H9 (cell line): ENCODE data around the gene RC3H2. TPM values are rescaled to one million over a fixed set of nuclear protein-coding genes. Genes with fewer than 3 reads are reported as not detected.

Experiments used
- DNase-seq: peaks from one replicate; pipeline ENCODE4 v3.0.0-alpha.2; 2017
- H2AFZ ChIP-seq: one replicate; pipeline ENCODE4 v1.6.1; 2013; ENCODE audit warnings: mild to moderate bottlenecking, low read length, control low read depth, moderate library complexity
- H2AK5ac ChIP-seq: 2 replicates; pipeline ENCODE4 v1.6.1; 2013; ENCODE audit warnings: low read length, control low read depth, mixed read lengths; ENCODE audit not compliant: insufficient read length
- H2BK120ac ChIP-seq: one replicate; pipeline ENCODE4 v1.6.1; 2013; ENCODE audit warnings: low read depth, mild to moderate bottlenecking, low read length, control low read depth, inconsistent platforms; ENCODE audit not compliant: poor library complexity, severe bottlenecking
- H2BK12ac ChIP-seq: 2 replicates; pipeline ENCODE4 v1.6.1; 2013; ENCODE audit warnings: low read length, control low read depth, mixed read lengths, low read depth; ENCODE audit not compliant: insufficient read length
- H2BK15ac ChIP-seq: 2 replicates; pipeline ENCODE4 v1.6.1; 2013; ENCODE audit warnings: low read depth, low read length, control low read depth
- H2BK20ac ChIP-seq: one replicate; pipeline ENCODE4 v1.6.1; 2013; ENCODE audit warnings: low read depth, mild to moderate bottlenecking, low read length, control low read depth, inconsistent platforms; ENCODE audit not compliant: poor library complexity, severe bottlenecking
- H2BK5ac ChIP-seq: 2 replicates; pipeline ENCODE4 v1.6.1; 2013; ENCODE audit warnings: low read length, control low read depth, mixed read lengths; ENCODE audit not compliant: insufficient read length
- H3K14ac ChIP-seq: 2 replicates; pipeline ENCODE4 v1.6.1; 2013; ENCODE audit warnings: low read length, control low read depth; ENCODE audit not compliant: insufficient read depth
- H3K18ac ChIP-seq: 2 replicates; pipeline ENCODE4 v1.6.1; 2013; ENCODE audit warnings: low read depth, mild to moderate bottlenecking, mixed read lengths, low read length, control low read depth; ENCODE audit not compliant: insufficient read length
- H3K23ac ChIP-seq: 2 replicates; pipeline ENCODE4 v1.6.1; 2013; ENCODE audit warnings: low read length, control low read depth, mixed read lengths, low read depth; ENCODE audit not compliant: insufficient read length
- H3K23me2 ChIP-seq: 2 replicates; pipeline ENCODE4 v1.6.1; 2013; ENCODE audit warnings: low read depth, mild to moderate bottlenecking, mixed read lengths, low read length, control low read depth; ENCODE audit not compliant: insufficient read length, poor library complexity, severe bottlenecking
- H3K27ac ChIP-seq: 2 replicates; pipeline ENCODE4 v1.5.1; 2013; ENCODE audit warnings: low read length, control low read depth, mixed read lengths, low read depth; ENCODE audit not compliant: insufficient read length
- H3K27me3 ChIP-seq: 2 replicates; pipeline ENCODE4 v1.6.1; 2013; ENCODE audit warnings: low read length, control low read depth, inconsistent platforms; ENCODE audit not compliant: insufficient read depth
- H3K4ac ChIP-seq: 2 replicates; pipeline ENCODE4 v1.6.1; 2013; ENCODE audit warnings: low read depth, mild to moderate bottlenecking, control low read depth, inconsistent platforms, low read length, moderate library complexity
- H3K4me1 ChIP-seq: 2 replicates; pipeline ENCODE4 v1.6.1; 2013; ENCODE audit warnings: low read length, control low read depth, inconsistent platforms; ENCODE audit not compliant: insufficient read depth
- H3K4me2 ChIP-seq: 2 replicates; pipeline ENCODE4 v1.6.1; 2013; ENCODE audit warnings: low read length, control low read depth, mixed read lengths; ENCODE audit not compliant: insufficient read length, insufficient read depth
- H3K56ac ChIP-seq: 2 replicates; pipeline ENCODE4 v1.6.1; 2013; ENCODE audit warnings: low read depth, mild to moderate bottlenecking, mixed read lengths, low read length, control low read depth; ENCODE audit not compliant: insufficient read length
- H3K79me1 ChIP-seq: 2 replicates; pipeline ENCODE4 v1.6.1; 2013; ENCODE audit warnings: low read depth, mild to moderate bottlenecking, moderate library complexity, low read length, control low read depth, inconsistent platforms; ENCODE audit not compliant: insufficient read depth, poor library complexity, severe bottlenecking
- H3K79me2 ChIP-seq: 2 replicates; pipeline ENCODE4 v1.6.1; 2013; ENCODE audit warnings: low read length, control low read depth, inconsistent platforms; ENCODE audit not compliant: insufficient read depth
- H3K9ac ChIP-seq: 2 replicates; pipeline ENCODE4 v1.6.1; 2013; ENCODE audit warnings: low read length, control low read depth, mixed read lengths; ENCODE audit not compliant: insufficient read length; ENCODE audit errors: extremely low read depth
- H3K9me3 ChIP-seq: one replicate; pipeline ENCODE4 v1.6.1; 2013; ENCODE audit warnings: low read depth, low read length, inconsistent platforms; ENCODE audit not compliant: control insufficient read depth
- H3T11ph ChIP-seq: one replicate; pipeline ENCODE4 v1.6.1; 2013; ENCODE audit warnings: mild to moderate bottlenecking, low read length, control low read depth, inconsistent platforms
- H4K20me1 ChIP-seq: one replicate; pipeline ENCODE4 v1.6.1; 2013; ENCODE audit not compliant: control insufficient read depth, insufficient read length, insufficient read depth
- H4K5ac ChIP-seq: 2 replicates; pipeline ENCODE4 v1.6.1; 2013; ENCODE audit warnings: low read depth, mild to moderate bottlenecking, mixed read lengths, low read length, control low read depth; ENCODE audit not compliant: insufficient read length
- H4K8ac ChIP-seq: replicated peaks from 2 replicates; pipeline ENCODE4 v1.6.1; 2013; ENCODE audit warnings: low read length, control low read depth, mixed read lengths, low read depth; ENCODE audit not compliant: insufficient read length
- H4K91ac ChIP-seq: 2 replicates; pipeline ENCODE4 v1.6.1; 2013; ENCODE audit warnings: low read depth, mild to moderate bottlenecking, moderate library complexity, mixed read lengths, low read length, control low read depth; ENCODE audit not compliant: insufficient read length
- H3K27ac Mint-ChIP-seq, 3 experiments: 2 replicates in 2 of 3; 3 replicates in 1 of 3; pipeline ENCODE4 v1.8.0; 2020 to 2021; ENCODE audit warnings: mixed read lengths in 3 of 3, mild to moderate bottlenecking in 1 of 3, moderate library complexity in 1 of 3
- H3K27me3 Mint-ChIP-seq: 2 replicates; pipeline ENCODE4 v1.8.0; 2021; ENCODE audit warnings: low read depth, mild to moderate bottlenecking, moderate library complexity, mixed read lengths
- H3K36me3 Mint-ChIP-seq, 3 experiments: 2 replicates in 2 of 3; 3 replicates in 1 of 3; pipeline ENCODE4 v1.8.0; 2020 to 2021; ENCODE audit warnings: low read depth in 3 of 3, mixed read lengths in 3 of 3; ENCODE audit not compliant: insufficient read depth in 1 of 3
- H3K4me1 Mint-ChIP-seq, 2 experiments: 2 replicates each; pipeline ENCODE4 v1.8.0; 2020; ENCODE audit warnings: mixed read lengths in 2 of 2
- H3K4me3 Mint-ChIP-seq, 2 experiments: 2 replicates in 1 of 2; 3 replicates in 1 of 2; pipeline ENCODE4 v1.8.0; 2020 to 2021; ENCODE audit warnings: mild to moderate bottlenecking in 2 of 2, mixed read lengths in 2 of 2, moderate library complexity in 1 of 2
- H3K9me3 Mint-ChIP-seq, 2 experiments: 2 replicates in 1 of 2; 3 replicates in 1 of 2; pipeline ENCODE4 v1.8.0; 2020; ENCODE audit warnings: mild to moderate bottlenecking in 2 of 2, mixed read lengths in 2 of 2, moderate library complexity in 1 of 2
- WGBS: extraction: QIAGEN DNeasy Blood & Tissue Kit; methylation state at CpG from one replicate; pipeline ENCODE4 v1.1.7; 2013; ENCODE audit warnings: missing lambda C conversion rate, low lambda C conversion rate, mixed read lengths; ENCODE audit not compliant: insufficient read length; ENCODE audit errors: extremely low coverage; 5-methylcytosine and 5-hydroxymethylcytosine counted together
- total RNA-seq: library from RNA; stranded (reverse); gene quantifications from 2 replicates; pipeline ENCODE4 v1.2.1, GENCODE V29; 2021
- TF ChIP-seq, protein P1 (sequence below): fragments of 200-600 bp; sonication (generic); conservative IDR thresholded peaks from 3 replicates; pipeline ENCODE4 v1.8.0; 2021; ENCODE audit warnings: antibody characterized with exemption, mild to moderate bottlenecking

Gene RC3H2
- total RNA-seq, 1 experiment from 2014 or later, result 49.0 TPM

DNA sequence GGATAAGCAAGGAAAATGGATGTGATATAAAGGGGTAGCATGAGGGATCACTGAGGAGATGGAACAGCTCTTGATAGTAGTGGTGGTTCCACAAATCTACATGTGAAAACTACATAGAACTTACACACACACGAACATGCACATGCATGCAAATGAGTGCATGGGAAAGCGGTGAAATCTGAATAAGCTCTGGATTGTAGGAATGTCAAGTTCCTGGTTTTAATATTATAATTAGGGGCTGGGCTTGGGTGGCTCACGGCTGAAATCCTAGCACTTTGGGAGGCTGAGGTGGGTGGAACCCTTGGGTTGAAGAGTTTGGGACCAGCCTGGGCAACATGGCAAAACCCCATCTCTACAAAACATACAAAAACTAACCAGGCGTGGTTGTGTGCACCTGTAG, 63.7 kb downstream of the RC3H2 start:
- Histone ChIP-seq H3K9me3 (no peaks in the 10 kb centered on the region), H4K5ac (no peak overlapping the region), H3K27me3 (no peaks in the 10 kb centered on the region), H3K4me2 (no peak overlapping the region), H3K4me1 (no peaks in the 10 kb centered on the region), H3K23ac (no peak overlapping the region), H2BK15ac (no peak overlapping the region), H3K79me2 (no peaks in the 10 kb centered on the region), H3K27ac (no peak overlapping the region), H3K23me2 (no peaks in the 10 kb centered on the region), H4K91ac (no peak overlapping the region), H4K20me1 (no peaks in the 10 kb centered on the region), H2AFZ (no peak overlapping the region), H3K4ac (no peak overlapping the region), H3K9ac (no peak overlapping the region), H3T11ph (no peak overlapping the region), H2BK5ac (no peak overlapping the region), H4K8ac (no peak overlapping the region), H3K18ac (no peak overlapping the region), H2BK120ac (no peak overlapping the region), H2AK5ac (no peak overlapping the region), H2BK20ac (no peak overlapping the region), H3K79me1 (no peaks in the 10 kb centered on the region), H3K56ac (no peak overlapping the region), H3K14ac (no peak overlapping the region), H2BK12ac (no peak overlapping the region)
- no CpG with 5 or more reads among the region's 4 CpGs for WGBS
- TF ChIP-seq, protein P1, sequence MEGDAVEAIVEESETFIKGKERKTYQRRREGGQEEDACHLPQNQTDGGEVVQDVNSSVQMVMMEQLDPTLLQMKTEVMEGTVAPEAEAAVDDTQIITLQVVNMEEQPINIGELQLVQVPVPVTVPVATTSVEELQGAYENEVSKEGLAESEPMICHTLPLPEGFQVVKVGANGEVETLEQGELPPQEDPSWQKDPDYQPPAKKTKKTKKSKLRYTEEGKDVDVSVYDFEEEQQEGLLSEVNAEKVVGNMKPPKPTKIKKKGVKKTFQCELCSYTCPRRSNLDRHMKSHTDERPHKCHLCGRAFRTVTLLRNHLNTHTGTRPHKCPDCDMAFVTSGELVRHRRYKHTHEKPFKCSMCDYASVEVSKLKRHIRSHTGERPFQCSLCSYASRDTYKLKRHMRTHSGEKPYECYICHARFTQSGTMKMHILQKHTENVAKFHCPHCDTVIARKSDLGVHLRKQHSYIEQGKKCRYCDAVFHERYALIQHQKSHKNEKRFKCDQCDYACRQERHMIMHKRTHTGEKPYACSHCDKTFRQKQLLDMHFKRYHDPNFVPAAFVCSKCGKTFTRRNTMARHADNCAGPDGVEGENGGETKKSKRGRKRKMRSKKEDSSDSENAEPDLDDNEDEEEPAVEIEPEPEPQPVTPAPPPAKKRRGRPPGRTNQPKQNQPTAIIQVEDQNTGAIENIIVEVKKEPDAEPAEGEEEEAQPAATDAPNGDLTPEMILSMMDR, result no peak
- no peak for DNase-seq
- no peaks in the 10 kb centered on the region for H3K4me1 Mint-ChIP-seq
- H3K9me3 Mint-ChIP-seq, result peaks cover 0 to 3% of the 10 kb centered on the region in 2 experiments; a peak in 2 of 5 replicates
- peaks cover 2 to 10% (median 9%) of the 10 kb centered on the region in 3 experiments; a peak in 5 of 7 replicates for H3K36me3 Mint-ChIP-seq
- H3K27me3 Mint-ChIP-seq, result peaks cover 5% of the 10 kb centered on the region; the same call in 1 of the 2 replicates
- no peak overlapping the region for H3K4me3 Mint-ChIP-seq
- no peak overlapping the region for H3K27ac Mint-ChIP-seq
